ENCODE measurements around the gene AP4B1. TPM values are rescaled to one million over a fixed set of nuclear protein-coding genes. Genes with fewer than 3 reads are reported as not detected.

The AP4B1 gene
- total RNA-seq, 1 donor: 14.1 TPM

DNA sequence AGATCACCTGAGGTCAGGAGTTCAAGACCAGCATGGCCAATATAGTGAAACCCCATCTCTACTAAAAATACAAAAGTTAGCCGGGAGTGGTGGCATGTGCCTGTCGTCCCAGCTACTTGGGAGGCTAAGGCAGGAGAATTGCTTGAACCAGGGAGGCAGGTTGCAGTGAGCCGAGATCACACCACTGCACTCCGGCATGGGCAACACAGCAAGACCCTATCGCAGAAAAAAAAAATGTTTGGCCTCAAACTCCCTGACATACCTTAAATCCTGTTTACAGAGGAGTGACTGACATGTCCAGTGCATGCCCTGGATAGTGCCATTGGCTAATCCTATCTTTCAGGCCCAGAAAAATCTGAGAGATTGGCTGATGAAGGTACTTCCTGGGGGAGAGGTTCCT, 12.4 kb upstream of the AP4B1 start:
- no peaks in the 10 kb centered on the region for H3K79me2 ChIP-seq (ENCODE audit: insufficient read depth, low read length)
- H3K4me3 ChIP-seq (ENCODE audit: insufficient read depth, low read length): no peak overlapping the region
- TF ChIP-seq, protein P1, sequence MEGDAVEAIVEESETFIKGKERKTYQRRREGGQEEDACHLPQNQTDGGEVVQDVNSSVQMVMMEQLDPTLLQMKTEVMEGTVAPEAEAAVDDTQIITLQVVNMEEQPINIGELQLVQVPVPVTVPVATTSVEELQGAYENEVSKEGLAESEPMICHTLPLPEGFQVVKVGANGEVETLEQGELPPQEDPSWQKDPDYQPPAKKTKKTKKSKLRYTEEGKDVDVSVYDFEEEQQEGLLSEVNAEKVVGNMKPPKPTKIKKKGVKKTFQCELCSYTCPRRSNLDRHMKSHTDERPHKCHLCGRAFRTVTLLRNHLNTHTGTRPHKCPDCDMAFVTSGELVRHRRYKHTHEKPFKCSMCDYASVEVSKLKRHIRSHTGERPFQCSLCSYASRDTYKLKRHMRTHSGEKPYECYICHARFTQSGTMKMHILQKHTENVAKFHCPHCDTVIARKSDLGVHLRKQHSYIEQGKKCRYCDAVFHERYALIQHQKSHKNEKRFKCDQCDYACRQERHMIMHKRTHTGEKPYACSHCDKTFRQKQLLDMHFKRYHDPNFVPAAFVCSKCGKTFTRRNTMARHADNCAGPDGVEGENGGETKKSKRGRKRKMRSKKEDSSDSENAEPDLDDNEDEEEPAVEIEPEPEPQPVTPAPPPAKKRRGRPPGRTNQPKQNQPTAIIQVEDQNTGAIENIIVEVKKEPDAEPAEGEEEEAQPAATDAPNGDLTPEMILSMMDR (IDR thresholded peaks at IDR 0.05; ENCODE audit: extremely low read depth, low read depth, low read length): no peak
- H3K27me3 ChIP-seq (ENCODE audit: insufficient read depth, low read length): no peaks in the 10 kb centered on the region
- H3K9me3 ChIP-seq (ENCODE audit: low read depth, low read length): no peaks in the 10 kb centered on the region
- H2AFZ ChIP-seq (ENCODE audit: low read length): no peak overlapping the region
- no peak overlapping the region for H3K27ac ChIP-seq (ENCODE audit: low read depth, low read length)
- peaks cover 3% of the 10 kb centered on the region for H3K36me3 ChIP-seq (ENCODE audit: insufficient read depth, low read length)
- no peak for DNase-seq (ENCODE audit: insufficient read length, low spot score, missing footprints)
- H3K4me2 ChIP-seq (ENCODE audit: insufficient read depth, low read length): no peak overlapping the region
- peaks cover 11% of the 10 kb centered on the region for H3K4me1 ChIP-seq (ENCODE audit: insufficient read depth, low read length)
- no peaks in the 10 kb centered on the region for H4K20me1 ChIP-seq (ENCODE audit: insufficient read depth, low read length)

DNA sequence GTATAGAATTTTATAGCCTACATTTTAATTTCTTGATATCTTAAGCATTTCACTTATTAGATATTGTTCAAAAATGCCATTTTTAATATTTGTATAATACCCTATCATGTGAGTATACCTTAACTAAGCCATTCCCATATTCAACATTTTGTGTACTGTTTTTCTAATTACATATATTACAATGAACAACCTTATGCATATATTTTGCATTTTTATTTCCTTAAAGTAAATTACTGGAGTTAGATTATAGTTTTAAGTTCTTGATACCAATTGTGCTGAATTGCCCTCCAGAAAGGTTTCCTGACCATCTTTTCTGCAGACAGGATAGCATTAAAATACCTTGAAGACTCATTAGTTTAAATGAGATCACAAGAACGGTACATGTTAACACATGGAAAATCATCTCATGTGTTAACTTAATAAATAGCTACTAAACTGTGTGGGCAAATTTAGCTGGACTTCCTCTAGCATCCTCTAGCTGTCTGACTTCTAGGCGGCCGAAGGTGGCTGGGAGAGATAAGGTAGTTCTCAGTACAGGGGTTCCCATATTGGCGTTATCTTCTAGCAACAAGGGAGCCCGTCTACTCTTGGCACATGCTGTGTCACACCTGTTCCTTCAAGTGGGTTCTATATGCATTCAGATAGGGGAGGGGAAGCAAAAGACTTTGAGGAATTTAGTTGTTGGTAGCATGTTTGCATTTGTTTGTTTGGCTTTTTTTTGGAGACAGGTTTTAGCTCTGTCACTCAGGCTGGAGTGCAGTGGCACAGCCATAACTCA, 9.5 kb upstream of the AP4B1 start:
- Histone ChIP-seq H3K27ac (ENCODE audit: low read depth, low read length) (no peak overlapping the region), H3K4me3 (ENCODE audit: insufficient read depth, low read length) (no peak overlapping the region), H3K36me3 (ENCODE audit: insufficient read depth, low read length) (peaks cover 12% of the 10 kb centered on the region), H4K20me1 (ENCODE audit: insufficient read depth, low read length) (no peaks in the 10 kb centered on the region), H3K4me1 (ENCODE audit: insufficient read depth, low read length) (peaks cover 11% of the 10 kb centered on the region), H3K27me3 (ENCODE audit: insufficient read depth, low read length) (no peaks in the 10 kb centered on the region), H3K9me3 (ENCODE audit: low read depth, low read length) (no peaks in the 10 kb centered on the region), H2AFZ (ENCODE audit: low read length) (no peak overlapping the region), H3K4me2 (ENCODE audit: insufficient read depth, low read length) (no peak overlapping the region), H3K79me2 (ENCODE audit: insufficient read depth, low read length) (no peaks in the 10 kb centered on the region)
- TF ChIP-seq, protein P1 (IDR thresholded peaks at IDR 0.05; ENCODE audit: extremely low read depth, low read depth, low read length): no peak
- no peak for DNase-seq (ENCODE audit: insufficient read length, low spot score, missing footprints)

DNA sequence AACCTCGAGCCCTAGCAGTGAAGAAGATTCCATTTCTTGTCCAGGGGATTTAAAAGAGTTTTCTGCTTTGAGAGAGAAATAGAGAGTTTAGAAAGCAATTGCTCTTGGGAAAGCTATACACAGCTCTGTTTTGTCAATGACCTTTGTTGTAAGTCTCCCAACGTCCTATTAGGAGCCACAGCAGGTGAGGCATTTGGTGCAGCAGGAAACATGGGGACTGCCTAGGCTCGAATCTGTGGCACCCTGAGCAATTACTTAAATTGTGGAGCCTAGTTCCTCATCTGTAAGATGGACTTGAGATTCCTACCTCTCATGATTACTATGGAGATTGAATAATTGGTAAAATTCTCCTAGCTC, 8.7 kb upstream of the AP4B1 start:
- Histone ChIP-seq H3K79me2 (ENCODE audit: insufficient read depth, low read length) (no peaks in the 10 kb centered on the region), H2AFZ (ENCODE audit: low read length) (peak overlapping the region; percentile 60), H3K4me2 (ENCODE audit: insufficient read depth, low read length) (no peak overlapping the region), H3K4me3 (ENCODE audit: insufficient read depth, low read length) (no peak overlapping the region), H3K4me1 (ENCODE audit: insufficient read depth, low read length) (peaks cover 11% of the 10 kb centered on the region), H3K9me3 (ENCODE audit: low read depth, low read length) (no peaks in the 10 kb centered on the region), H3K36me3 (ENCODE audit: insufficient read depth, low read length) (peaks cover 18% of the 10 kb centered on the region), H3K27me3 (ENCODE audit: insufficient read depth, low read length) (no peaks in the 10 kb centered on the region), H3K27ac (ENCODE audit: low read depth, low read length) (peak overlapping the region; percentile 20), H4K20me1 (ENCODE audit: insufficient read depth, low read length) (no peaks in the 10 kb centered on the region)
- DNase-seq (ENCODE audit: insufficient read length, low spot score, missing footprints): no peak
- TF ChIP-seq, protein P1 (IDR thresholded peaks at IDR 0.05; ENCODE audit: extremely low read depth, low read depth, low read length): no peak

DNA sequence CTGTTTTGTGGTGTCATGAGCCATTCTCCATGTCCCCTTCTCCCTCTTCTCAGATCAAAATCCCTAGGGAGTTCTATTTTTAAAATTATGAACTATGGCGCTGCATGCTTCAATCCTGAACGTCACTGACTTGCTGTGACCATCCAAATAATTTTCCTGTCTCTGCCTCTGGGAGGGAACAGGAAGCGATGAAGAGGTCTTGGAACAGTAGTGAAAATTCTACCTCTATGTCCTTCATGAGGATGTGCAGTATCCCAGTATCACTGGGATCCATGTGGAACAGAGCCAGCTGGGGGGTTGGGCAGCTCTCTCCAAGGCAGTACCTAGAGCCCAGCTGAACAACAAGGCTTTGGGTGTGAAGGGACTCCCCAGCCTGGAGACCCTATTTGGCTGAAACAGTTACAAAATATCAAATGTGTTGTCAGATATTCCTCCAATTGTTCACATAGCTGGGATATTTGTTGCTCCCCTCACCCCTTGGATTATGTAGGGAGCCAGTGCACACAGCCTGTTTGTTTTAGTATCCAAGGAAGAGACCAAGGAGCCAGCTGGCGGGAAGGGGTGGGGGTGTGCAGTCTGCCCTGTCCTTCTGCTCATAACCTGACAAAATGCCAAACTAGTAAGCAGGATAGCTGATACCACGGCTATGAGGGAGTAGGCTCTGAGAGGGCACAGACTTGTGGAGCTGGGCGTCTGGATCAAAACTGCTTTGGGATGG, 8.2 kb upstream of the AP4B1 start:
- no peaks in the 10 kb centered on the region for H3K9me3 ChIP-seq (ENCODE audit: low read depth, low read length)
- peaks cover 11% of the 10 kb centered on the region for H3K4me1 ChIP-seq (ENCODE audit: insufficient read depth, low read length)
- H2AFZ ChIP-seq (ENCODE audit: low read length): peak overlapping the region; percentile 60
- TF ChIP-seq, protein P1 (IDR thresholded peaks at IDR 0.05; ENCODE audit: extremely low read depth, low read depth, low read length): no peak
- H3K27me3 ChIP-seq (ENCODE audit: insufficient read depth, low read length): no peaks in the 10 kb centered on the region
- peak overlapping the region; percentile 50 for H3K27ac ChIP-seq (ENCODE audit: low read depth, low read length)
- H3K79me2 ChIP-seq (ENCODE audit: insufficient read depth, low read length): no peaks in the 10 kb centered on the region
- DNase-seq (ENCODE audit: insufficient read length, low spot score, missing footprints): no peak
- peak overlapping the region; percentile 14 for H3K4me2 ChIP-seq (ENCODE audit: insufficient read depth, low read length)
- H3K4me3 ChIP-seq (ENCODE audit: insufficient read depth, low read length): no peak overlapping the region
- no peaks in the 10 kb centered on the region for H4K20me1 ChIP-seq (ENCODE audit: insufficient read depth, low read length)
- H3K36me3 ChIP-seq (ENCODE audit: insufficient read depth, low read length): peaks cover 20% of the 10 kb centered on the region

All from osteoblast (primary cell).